IPS-20b (cell line): Measurements from ENCODE around the gene MORN1.

ENCODE experiments used
- H3K27ac ChIP-seq: one replicate; pipeline ENCODE4 v1.5.1; 2013; ENCODE audit warnings: low read length
- H3K27me3 ChIP-seq: 2 replicates; pipeline ENCODE4 v1.6.1; 2013; ENCODE audit warnings: mild to moderate bottlenecking, low read length, inconsistent platforms; ENCODE audit not compliant: insufficient read depth
- H3K36me3 ChIP-seq: 2 replicates; pipeline ENCODE4 v1.6.1; 2013; ENCODE audit warnings: low read depth, mild to moderate bottlenecking, inconsistent platforms, low read length, moderate library complexity; ENCODE audit not compliant: insufficient read depth
- H3K4me1 ChIP-seq: 2 replicates; pipeline ENCODE4 v1.6.1; 2013; ENCODE audit warnings: mild to moderate bottlenecking, control low read depth, inconsistent platforms, low read length, moderate library complexity; ENCODE audit not compliant: insufficient read depth
- H3K4me3 ChIP-seq: 2 replicates; pipeline ENCODE4 v1.5.1; 2013; ENCODE audit warnings: mild to moderate bottlenecking, low read length, inconsistent platforms
- H3K9ac ChIP-seq: 2 replicates; pipeline ENCODE4 v1.6.1; 2013; ENCODE audit warnings: low read depth, mild to moderate bottlenecking, inconsistent platforms, low read length, moderate library complexity
- H3K9me3 ChIP-seq: 2 replicates; pipeline ENCODE4 v1.6.1; 2013; ENCODE audit warnings: mild to moderate bottlenecking, low read depth, low read length, inconsistent platforms; ENCODE audit not compliant: insufficient read depth

Gene MORN1

GRCh38 chr1:2432441-2432844 is 41.1 kb upstream of the MORN1 start:
- no peaks in the 10 kb centered on the region for H3K4me1 ChIP-seq
- H3K9ac ChIP-seq, result no peak overlapping the region
- H3K4me3 ChIP-seq, result no peak overlapping the region
- no peaks in the 10 kb centered on the region for H3K36me3 ChIP-seq
- H3K27ac ChIP-seq, result no peak overlapping the region
- no peaks in the 10 kb centered on the region for H3K9me3 ChIP-seq
- no peaks in the 10 kb centered on the region; the same call in 1 of the 2 replicates for H3K27me3 ChIP-seq

DNA sequence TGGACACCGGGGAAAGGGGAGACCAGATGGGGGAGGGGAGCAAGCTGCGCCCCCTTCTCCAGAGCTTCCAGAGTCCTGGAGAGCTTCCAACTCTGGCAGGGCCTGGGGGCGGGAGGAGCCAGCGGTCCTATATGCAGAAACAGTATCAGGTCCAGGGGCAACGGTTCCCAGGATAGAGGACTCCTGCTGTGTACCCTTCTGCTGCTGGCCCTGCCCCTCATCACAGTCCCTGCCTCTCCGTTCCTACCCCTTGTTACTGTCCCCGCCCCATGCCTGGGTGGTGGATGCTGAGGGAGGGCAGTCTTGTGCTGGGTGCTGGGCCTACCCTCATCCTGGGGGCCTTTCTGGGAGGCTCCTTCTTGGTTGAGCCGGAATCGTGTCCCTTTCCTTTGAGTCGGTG is 40.2 kb upstream of the MORN1 start:
- Histone ChIP-seq H3K27ac (no peak overlapping the region), H3K36me3 (no peaks in the 10 kb centered on the region), H3K9ac (no peak overlapping the region), H3K9me3 (no peaks in the 10 kb centered on the region), H3K4me1 (no peaks in the 10 kb centered on the region), H3K27me3 (no peaks in the 10 kb centered on the region; the same call in 1 of the 2 replicates), H3K4me3 (no peak overlapping the region)

DNA sequence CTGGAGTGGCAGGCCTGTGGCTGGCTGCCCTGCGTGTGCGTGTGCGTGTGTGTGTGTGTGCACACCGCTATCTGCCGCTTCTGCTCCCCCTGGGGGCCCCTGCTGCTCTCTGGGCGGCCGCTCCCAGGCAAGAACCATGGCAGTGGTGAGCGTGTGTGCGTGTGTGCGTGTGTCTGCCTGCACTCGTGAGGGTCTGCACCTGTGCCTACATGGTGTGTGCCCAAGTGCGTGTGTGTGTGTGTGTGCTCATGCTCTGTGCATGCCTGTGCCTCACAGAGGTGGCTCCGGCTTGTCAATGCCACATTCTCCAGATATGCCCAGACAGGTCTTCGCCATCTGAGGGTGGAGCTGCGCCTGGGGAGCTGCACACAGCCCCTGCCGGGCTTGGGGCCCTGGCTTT is 39.7 kb upstream of the MORN1 start:
- Histone ChIP-seq H3K4me1 (no peaks in the 10 kb centered on the region), H3K27me3 (no peaks in the 10 kb centered on the region; the same call in 1 of the 2 replicates), H3K27ac (no peak overlapping the region)

DNA sequence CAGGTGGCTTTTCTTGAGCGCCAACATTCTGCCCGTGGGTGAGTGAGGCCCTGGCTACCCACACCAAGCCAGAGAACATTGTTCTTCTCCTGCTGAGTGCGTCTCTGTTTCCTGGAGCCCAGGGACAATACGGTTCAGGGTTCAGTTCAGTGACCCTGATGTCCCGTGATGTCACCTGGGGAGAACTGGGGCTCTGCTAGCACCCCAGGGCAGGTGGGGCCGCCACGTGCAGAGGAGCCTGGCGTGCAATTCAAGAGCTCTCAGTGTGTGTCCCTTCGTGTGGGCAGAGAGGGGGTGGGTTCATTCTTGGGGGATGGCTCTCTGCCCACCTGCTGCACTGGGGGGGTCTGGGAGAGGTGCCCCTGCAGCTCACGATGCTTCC is 39.2 kb upstream of the MORN1 start:
- no peaks in the 10 kb centered on the region for H3K9me3 ChIP-seq
- no peaks in the 10 kb centered on the region for H3K36me3 ChIP-seq
- H3K27ac ChIP-seq, result no peak overlapping the region
- no peaks in the 10 kb centered on the region for H3K4me1 ChIP-seq
- no peak overlapping the region for H3K4me3 ChIP-seq
- no peak overlapping the region for H3K9ac ChIP-seq
- no peaks in the 10 kb centered on the region; the same call in 1 of the 2 replicates for H3K27me3 ChIP-seq

More for the DNA sequence above, 39.7 kb upstream of the MORN1 start:
- Histone ChIP-seq H3K36me3 (no peaks in the 10 kb centered on the region), H3K9ac (no peak overlapping the region), H3K4me3 (no peak overlapping the region), H3K9me3 (no peaks in the 10 kb centered on the region)

GRCh38 chr1:2429780-2430591 is 38.6 kb upstream of the MORN1 start:
- Histone ChIP-seq H3K9ac (no peak overlapping the region), H3K36me3 (no peaks in the 10 kb centered on the region), H3K27me3 (no peaks in the 10 kb centered on the region; the same call in 1 of the 2 replicates), H3K9me3 (no peaks in the 10 kb centered on the region), H3K4me1 (no peaks in the 10 kb centered on the region), H3K4me3 (no peak overlapping the region), H3K27ac (no peak overlapping the region)

- Histone ChIP-seq H3K27ac (no peak overlapping the region), H3K36me3 (no peaks in the 10 kb centered on the region), H3K4me3 (no peak overlapping the region), H3K9ac (no peak overlapping the region), H3K27me3 (no peaks in the 10 kb centered on the region; the same call in 1 of the 2 replicates), H3K4me1 (no peaks in the 10 kb centered on the region), H3K9me3 (no peaks in the 10 kb centered on the region)
Observed at GRCh38 chr1:2428490-2428889, 37.1 kb upstream of the MORN1 start.

DNA sequence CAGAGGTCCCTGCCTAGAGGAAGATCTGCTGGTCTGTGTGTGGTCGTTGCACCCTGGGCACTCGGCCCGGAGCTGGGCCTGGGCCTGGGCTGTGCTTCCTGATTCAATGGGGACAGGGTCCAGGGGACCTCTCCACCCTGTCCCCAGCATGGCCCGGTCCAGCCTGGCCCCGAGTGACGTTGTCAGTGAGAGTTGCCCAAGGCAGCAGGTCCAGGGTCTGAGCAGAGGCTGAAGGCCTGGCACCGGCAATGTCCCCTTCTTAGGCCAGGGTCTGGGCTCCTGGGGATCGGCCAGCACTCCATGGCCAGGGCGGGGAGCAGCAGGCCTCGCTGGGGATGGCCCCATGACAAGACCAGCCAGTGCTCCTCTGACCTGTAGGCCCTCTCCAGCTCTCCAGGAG is 36.6 kb upstream of the MORN1 start:
- H3K27ac ChIP-seq, result no peak overlapping the region
- H3K4me1 ChIP-seq, result no peaks in the 10 kb centered on the region

GRCh38 chr1:2427051-2427450 is 35.7 kb upstream of the MORN1 start:
- Histone ChIP-seq H3K27me3 (no peaks in the 10 kb centered on the region), H3K36me3 (no peaks in the 10 kb centered on the region), H3K9ac (no peak overlapping the region), H3K4me1 (no peaks in the 10 kb centered on the region), H3K4me3 (no peak overlapping the region), H3K9me3 (no peaks in the 10 kb centered on the region), H3K27ac (no peak overlapping the region)

More for the DNA sequence above, 36.6 kb upstream of the MORN1 start:
- H3K27me3 ChIP-seq, result no peaks in the 10 kb centered on the region
- H3K9ac ChIP-seq, result no peak overlapping the region
- H3K9me3 ChIP-seq, result no peaks in the 10 kb centered on the region
- no peak overlapping the region for H3K4me3 ChIP-seq
- H3K36me3 ChIP-seq, result no peaks in the 10 kb centered on the region

DNA sequence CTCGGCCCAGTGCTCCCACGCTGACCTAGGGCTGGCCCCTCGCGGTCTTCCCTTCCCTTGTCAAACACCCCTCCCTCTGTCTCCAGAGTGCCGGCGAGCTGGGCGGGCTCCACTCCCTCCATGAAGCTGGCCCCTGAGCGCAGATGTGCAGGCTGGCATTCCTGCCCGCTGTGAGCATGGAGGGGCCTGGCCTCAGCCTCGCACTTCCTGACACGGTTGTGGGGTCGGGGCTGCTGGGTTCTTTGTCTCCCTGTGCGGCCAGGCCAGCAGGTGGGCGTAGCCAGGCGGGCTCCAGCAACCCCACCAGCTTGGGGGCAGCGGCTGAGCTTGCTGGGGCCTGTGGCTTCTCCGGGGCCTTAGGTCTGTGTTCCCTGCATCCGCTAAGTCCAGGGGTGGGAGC is 35.2 kb upstream of the MORN1 start:
- no peaks in the 10 kb centered on the region for H3K27me3 ChIP-seq
- H3K27ac ChIP-seq, result no peak overlapping the region
- no peaks in the 10 kb centered on the region for H3K4me1 ChIP-seq

DNA sequence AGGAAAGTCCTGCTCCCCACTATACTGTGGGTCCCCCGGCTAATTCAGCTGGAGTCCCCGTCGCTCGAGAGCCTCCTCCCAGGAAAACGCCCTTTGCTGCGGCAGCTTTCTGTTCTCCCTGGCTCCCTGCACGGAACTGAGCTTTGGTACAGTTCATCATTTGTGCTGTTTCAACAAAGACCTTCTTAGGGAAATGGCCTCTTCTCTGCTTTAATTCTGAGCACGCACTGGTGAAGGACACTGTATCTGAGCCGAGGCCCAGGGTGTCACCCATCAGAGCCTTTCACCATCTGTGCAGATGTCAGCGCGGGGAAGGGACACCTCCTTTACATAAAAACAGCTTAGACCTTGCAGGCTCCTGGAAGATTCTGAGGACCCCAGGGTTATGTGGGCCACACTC is 34.5 kb upstream of the MORN1 start:
- H3K4me1 ChIP-seq, result no peaks in the 10 kb centered on the region
- H3K4me3 ChIP-seq, result no peak overlapping the region
- H3K36me3 ChIP-seq, result no peaks in the 10 kb centered on the region
- no peaks in the 10 kb centered on the region for H3K9me3 ChIP-seq
- H3K27me3 ChIP-seq, result no peaks in the 10 kb centered on the region
- no peak overlapping the region for H3K27ac ChIP-seq
- H3K9ac ChIP-seq, result no peak overlapping the region

More for the DNA sequence above, 35.2 kb upstream of the MORN1 start:
- Histone ChIP-seq H3K9me3 (no peaks in the 10 kb centered on the region), H3K36me3 (no peaks in the 10 kb centered on the region), H3K4me3 (no peak overlapping the region), H3K9ac (no peak overlapping the region)

- H3K36me3 ChIP-seq, result no peaks in the 10 kb centered on the region
- H3K27me3 ChIP-seq, result no peaks in the 10 kb centered on the region; the same call in 1 of the 2 replicates
- no peak overlapping the region for H3K27ac ChIP-seq
- H3K9ac ChIP-seq, result no peak overlapping the region
- H3K9me3 ChIP-seq, result no peaks in the 10 kb centered on the region
- no peaks in the 10 kb centered on the region for H3K4me1 ChIP-seq
- H3K4me3 ChIP-seq, result no peak overlapping the region
Observed at GRCh38 chr1:2422523-2422922, 31.2 kb upstream of the MORN1 start.

DNA sequence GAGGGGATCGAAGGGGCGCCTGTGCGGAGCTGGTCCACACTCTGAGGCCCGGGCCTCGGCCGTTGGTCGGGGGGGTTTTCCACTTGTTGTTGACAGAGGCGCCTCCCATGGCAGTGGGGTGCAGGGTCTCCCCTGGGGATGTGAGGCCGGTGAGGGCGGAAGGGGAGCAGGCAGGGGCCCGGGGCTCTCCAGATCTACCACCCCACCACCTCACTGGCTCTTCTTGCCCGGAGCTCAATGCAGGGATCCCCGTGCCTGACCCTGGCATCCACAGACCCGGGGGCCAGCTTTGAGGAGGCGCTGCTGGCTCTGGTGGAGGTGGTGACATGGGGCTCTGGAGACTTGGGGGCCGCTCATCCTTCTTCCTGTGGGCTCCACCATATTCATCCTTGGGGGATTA is 28.1 kb upstream of the MORN1 start:
- Histone ChIP-seq H3K27me3 (no peaks in the 10 kb centered on the region; the same call in 1 of the 2 replicates), H3K9ac (no peak overlapping the region), H3K27ac (no peak overlapping the region)

More for the DNA sequence above, 28.1 kb upstream of the MORN1 start:
- no peak overlapping the region for H3K4me3 ChIP-seq
- no peaks in the 10 kb centered on the region for H3K4me1 ChIP-seq
- H3K36me3 ChIP-seq, result no peaks in the 10 kb centered on the region
- H3K9me3 ChIP-seq, result no peaks in the 10 kb centered on the region
